Measurements from ENCODE around the gene ZNF142.

Gene ZNF142

GRCh38 chr2:218655751-218656150 lies 3.7 kb downstream of the ZNF142 start:
- no peak for DNase-seq (ENCODE audit: low read depth in 2 of 2)

- DNase-seq (ENCODE audit: low read depth in 2 of 2), result no peak
Measured at GRCh38 chr2:218648787-218649100, 10.7 kb downstream of the ZNF142 start.

GRCh38 chr2:218648088-218648786 lies 11.2 kb downstream of the ZNF142 start:
- DNase-seq (ENCODE audit: low read depth in 2 of 2), result peak in 1 of 2 donors; percentile 18

GRCh38 chr2:218645126-218645525 lies 14.3 kb downstream of the ZNF142 start:
- DNase-seq (ENCODE audit: low read depth in 2 of 2), result no peak

GRCh38 chr2:218644721-218645120 lies 14.7 kb downstream of the ZNF142 start:
- no peak for DNase-seq (ENCODE audit: low read depth in 2 of 2)

- no peak for DNase-seq (ENCODE audit: low read depth in 2 of 2)
Measured at GRCh38 chr2:218643751-218644310, 15.6 kb downstream of the ZNF142 start.

GRCh38 chr2:218642786-218643185 lies 16.6 kb downstream of the ZNF142 start:
- no peak for DNase-seq (ENCODE audit: low read depth in 2 of 2)

GRCh38 chr2:218642121-218642656 lies 17.2 kb downstream of the ZNF142 start:
- no peak for DNase-seq (ENCODE audit: low read depth in 2 of 2)

- DNase-seq (ENCODE audit: low read depth in 2 of 2), result no peak
Measured at GRCh38 chr2:218638372-218638771, 21.1 kb downstream of the ZNF142 start.

- no peak for DNase-seq (ENCODE audit: low read depth in 2 of 2)
Measured at GRCh38 chr2:218635719-218636118, 23.7 kb downstream of the ZNF142 start.

GRCh38 chr2:218631837-218632236 lies 27.6 kb downstream of the ZNF142 start:
- DNase-seq (ENCODE audit: low read depth in 2 of 2), result no peak

GRCh38 chr2:218627939-218628338 lies 31.5 kb downstream of the ZNF142 start:
- no peak for DNase-seq (ENCODE audit: low read depth in 2 of 2)

GRCh38 chr2:218626369-218626768 lies 33.1 kb downstream of the ZNF142 start:
- no peak for DNase-seq (ENCODE audit: low read depth in 2 of 2)

- no peak for DNase-seq (ENCODE audit: low read depth in 2 of 2)
Measured at GRCh38 chr2:218623366-218623705, 36.1 kb downstream of the ZNF142 start.

GRCh38 chr2:218622606-218623365 lies 36.6 kb downstream of the ZNF142 start:
- no peak for DNase-seq (ENCODE audit: low read depth in 2 of 2)

GRCh38 chr2:218621007-218621406 lies 38.4 kb downstream of the ZNF142 start:
- DNase-seq (ENCODE audit: low read depth in 2 of 2), result no peak

- DNase-seq (ENCODE audit: low read depth in 2 of 2), result no peak
Measured at GRCh38 chr2:218618102-218618860, 41.1 kb downstream of the ZNF142 start.

- no peak for DNase-seq (ENCODE audit: low read depth in 2 of 2)
Measured at GRCh38 chr2:218615868-218616315, 43.5 kb downstream of the ZNF142 start.

- DNase-seq (ENCODE audit: low read depth in 2 of 2), result no peak
Measured at GRCh38 chr2:218607436-218608115, 51.8 kb downstream of the ZNF142 start, which contains the start of gene PLCD4. Gene PLCD4, plus strand, starts transcription at chr2:218607899. Its CDS starts 7,841 bp downstream, at chr2:218615740.

GRCh38 chr2:218605432-218605831 lies 54.0 kb downstream of the ZNF142 start:
- DNase-seq (ENCODE audit: low read depth in 2 of 2), result no peak

Measured in activated CD8-positive, alpha-beta memory T cell treated with anti-CD3 and anti-CD28 coated beads for 4 hours (primary cell).